Mucosa of rectum (tissue), 2 donors: Measurements from ENCODE around the gene GTPBP3.

Experiments
- H3K27ac ChIP-seq, 2 donors: one replicate each; pipeline ENCODE4 v1.7.0; 2013; ENCODE audit warnings: inconsistent platforms in 2 of 2, low read depth in 2 of 2, low read length in 2 of 2
- H3K27me3 ChIP-seq, 2 donors: one replicate each; pipeline ENCODE4 v1.7.0; 2013; ENCODE audit warnings: low read length in 2 of 2; ENCODE audit not compliant: control insufficient read depth in 2 of 2, insufficient read depth in 2 of 2
- H3K36me3 ChIP-seq, 2 donors: one replicate each; pipeline ENCODE4 v1.7.0; 2013; ENCODE audit warnings: low read length in 2 of 2; ENCODE audit not compliant: control insufficient read depth in 2 of 2, insufficient read depth in 2 of 2
- H3K4me1 ChIP-seq, 2 donors: one replicate each; pipeline ENCODE4 v1.7.0; 2013; ENCODE audit warnings: low read length in 2 of 2, mild to moderate bottlenecking in 1 of 2; ENCODE audit not compliant: control insufficient read depth in 2 of 2, insufficient read depth in 2 of 2
- H3K4me3 ChIP-seq, 2 donors: one replicate each; pipeline ENCODE4 v1.7.0; 2013; ENCODE audit warnings: low read length in 2 of 2
- H3K9ac ChIP-seq, 2 donors: one replicate each; pipeline ENCODE4 v1.7.0; 2013; ENCODE audit warnings: low read length in 2 of 2, low read depth in 1 of 2, mild to moderate bottlenecking in 1 of 2
- H3K9me3 ChIP-seq, 2 donors: one replicate each; pipeline ENCODE4 v1.7.0; 2013; ENCODE audit warnings: low read length in 2 of 2; ENCODE audit not compliant: control insufficient read depth in 2 of 2
- donor health status: healthy.
- donor health status: Normal muscosa, but diverticular disease.

The GTPBP3 gene

GRCh38 chr19:17321655-17322489 lies 15.5 kb upstream of the GTPBP3 start:
- no peak overlapping the region for H3K27ac ChIP-seq
- H3K4me1 ChIP-seq: no peaks in the 10 kb centered on the region
- peaks cover 13 to 20% of the 10 kb centered on the region in 2 donors for H3K36me3 ChIP-seq
- H3K27me3 ChIP-seq: no peaks in the 10 kb centered on the region
- no peak overlapping the region for H3K4me3 ChIP-seq
- no peak overlapping the region for H3K9ac ChIP-seq
- H3K9me3 ChIP-seq: no peaks in the 10 kb centered on the region

- Histone ChIP-seq H3K4me1 (peaks cover 0 to 2% of the 10 kb centered on the region in 2 donors), H3K9me3 (no peaks in the 10 kb centered on the region), H3K27ac (no peak overlapping the region), H3K27me3 (no peaks in the 10 kb centered on the region), H3K36me3 (peaks cover 13 to 20% of the 10 kb centered on the region in 2 donors), H3K4me3 (no peak overlapping the region), H3K9ac (no peak overlapping the region)
Observed at GRCh38 chr19:17322854-17323253, 14.5 kb upstream of the GTPBP3 start.

GRCh38 chr19:17323300-17323963 lies 13.9 kb upstream of the GTPBP3 start:
- H3K27me3 ChIP-seq: no peaks in the 10 kb centered on the region
- H3K9me3 ChIP-seq: no peaks in the 10 kb centered on the region
- peaks cover 2 to 5% of the 10 kb centered on the region in 2 donors for H3K4me1 ChIP-seq
- no peak overlapping the region for H3K27ac ChIP-seq
- H3K36me3 ChIP-seq: peaks cover 13 to 20% of the 10 kb centered on the region in 2 donors
- no peak overlapping the region for H3K4me3 ChIP-seq
- no peak overlapping the region for H3K9ac ChIP-seq

- Histone ChIP-seq H3K4me3 (no peak overlapping the region), H3K36me3 (peaks cover 13 to 19% of the 10 kb centered on the region in 2 donors), H3K9ac (no peak overlapping the region), H3K27me3 (peaks cover 0 to under 1% of the 10 kb centered on the region in 2 donors), H3K9me3 (no peaks in the 10 kb centered on the region), H3K4me1 (peaks cover 5 to 8% of the 10 kb centered on the region in 2 donors), H3K27ac (no peak overlapping the region)
Observed at GRCh38 chr19:17323964-17324332, 13.4 kb upstream of the GTPBP3 start.

- H3K27ac ChIP-seq: no peak overlapping the region
- peaks cover 2 to 6% of the 10 kb centered on the region in 2 donors for H3K27me3 ChIP-seq
- H3K4me3 ChIP-seq: no peak overlapping the region
- H3K36me3 ChIP-seq: peaks cover 13 to 14% of the 10 kb centered on the region in 2 donors
- H3K4me1 ChIP-seq: peaks cover 9 to 13% of the 10 kb centered on the region in 2 donors
- no peaks in the 10 kb centered on the region for H3K9me3 ChIP-seq
- H3K9ac ChIP-seq: no peak overlapping the region
Observed at GRCh38 chr19:17324357-17325114, 12.8 kb upstream of the GTPBP3 start.

GRCh38 chr19:17325133-17325532 lies 12.2 kb upstream of the GTPBP3 start:
- no peak overlapping the region for H3K9ac ChIP-seq
- no peak overlapping the region for H3K27ac ChIP-seq
- no peaks in the 10 kb centered on the region for H3K9me3 ChIP-seq
- H3K4me3 ChIP-seq: no peak overlapping the region
- peaks cover 9 to 10% of the 10 kb centered on the region in 2 donors for H3K36me3 ChIP-seq
- peaks cover 2 to 11% of the 10 kb centered on the region in 2 donors for H3K27me3 ChIP-seq
- H3K4me1 ChIP-seq: peaks cover 9 to 13% of the 10 kb centered on the region in 2 donors

DNA sequence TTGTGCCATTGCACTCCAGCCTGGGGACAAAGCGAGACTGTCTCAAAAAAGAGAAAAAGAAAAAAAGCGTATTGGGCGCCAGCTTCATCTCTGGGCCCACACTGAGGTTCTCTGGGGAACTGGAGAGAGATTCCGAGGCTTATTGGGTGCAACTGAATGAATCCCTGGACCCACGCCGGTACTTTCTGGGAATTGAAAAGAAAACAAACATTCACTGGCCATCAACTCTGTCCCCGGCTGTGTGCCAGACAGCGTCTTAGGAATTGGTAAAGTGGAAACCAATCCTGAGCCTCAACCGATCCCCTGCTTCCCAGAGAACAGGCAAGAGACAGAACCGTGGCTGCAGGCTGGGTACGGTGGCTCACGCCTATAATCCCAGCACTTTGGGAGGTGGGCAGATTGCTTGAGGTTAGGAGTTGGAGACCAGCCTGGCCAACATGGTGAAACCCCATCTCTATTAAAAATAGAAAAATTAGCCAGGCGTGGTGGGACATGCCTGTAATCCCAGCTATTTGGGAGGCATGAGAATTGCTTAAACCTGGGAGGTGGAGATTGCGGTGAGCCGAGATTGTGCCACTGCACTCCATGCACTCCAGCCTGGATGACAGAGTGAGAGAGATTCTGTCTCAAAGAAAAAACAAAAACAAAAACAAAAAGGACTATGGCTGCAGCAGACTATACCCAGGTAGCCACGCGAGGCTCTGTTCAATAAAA lies 11.3 kb upstream of the GTPBP3 start:
- Histone ChIP-seq H3K9ac (no peak overlapping the region), H3K4me1 (peaks cover 9 to 13% of the 10 kb centered on the region in 2 donors), H3K9me3 (no peaks in the 10 kb centered on the region), H3K27me3 (peaks cover 2 to 15% of the 10 kb centered on the region in 2 donors), H3K36me3 (peaks cover under 1 to 3% of the 10 kb centered on the region in 2 donors), H3K4me3 (no peak overlapping the region), H3K27ac (no peak overlapping the region)

- H3K9me3 ChIP-seq: no peaks in the 10 kb centered on the region
- peaks cover 2 to 15% of the 10 kb centered on the region in 2 donors for H3K27me3 ChIP-seq
- H3K36me3 ChIP-seq: peaks cover 0 to 2% of the 10 kb centered on the region in 2 donors
- no peak overlapping the region for H3K27ac ChIP-seq
- H3K4me1 ChIP-seq: peaks cover 9 to 13% of the 10 kb centered on the region in 2 donors
- no peak overlapping the region for H3K4me3 ChIP-seq
- no peak overlapping the region for H3K9ac ChIP-seq
Observed at GRCh38 chr19:17326595-17326966, 10.8 kb upstream of the GTPBP3 start.

DNA sequence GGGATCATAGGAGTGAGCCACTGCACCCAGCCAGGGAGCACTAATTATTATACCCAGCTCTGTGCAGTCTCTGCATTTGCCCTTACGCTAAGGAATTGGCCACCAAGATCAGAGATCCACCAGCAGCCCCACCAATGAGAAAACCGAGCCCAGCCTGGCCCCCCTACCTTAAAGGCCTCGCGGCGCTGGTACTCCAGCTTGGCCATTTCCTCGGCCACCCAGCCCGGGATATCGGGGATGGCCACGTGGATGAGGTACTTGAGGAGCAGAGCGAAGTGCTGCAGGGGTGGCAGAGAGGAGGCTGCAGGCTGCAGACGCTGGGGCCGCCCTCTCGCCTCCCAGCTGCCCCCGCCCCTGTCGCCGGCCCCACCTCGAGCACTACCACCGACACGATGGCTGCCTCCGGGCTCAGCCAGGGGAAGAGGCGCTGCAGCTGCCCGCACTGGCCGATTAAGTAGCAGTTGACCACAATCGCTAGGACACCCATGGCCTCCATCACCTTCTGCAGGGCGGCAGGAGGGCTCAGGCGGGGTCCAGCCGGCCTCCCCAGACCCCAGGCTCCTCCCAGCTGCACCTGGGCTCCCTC lies 10.2 kb upstream of the GTPBP3 start:
- peaks cover 2 to 15% of the 10 kb centered on the region in 2 donors for H3K27me3 ChIP-seq
- H3K36me3 ChIP-seq: no peaks in the 10 kb centered on the region
- peak overlapping the region in 1 of 2 donors; percentile 52 for H3K27ac ChIP-seq
- H3K4me3 ChIP-seq: peak overlapping the region in 1 of 2 donors; percentile 48
- no peaks in the 10 kb centered on the region for H3K9me3 ChIP-seq
- H3K9ac ChIP-seq: peak overlapping the region in 1 of 2 donors; percentile 40
- H3K4me1 ChIP-seq: peaks cover 9 to 13% of the 10 kb centered on the region in 2 donors
